ENCODE data around the gene MSH5.

Gene MSH5

DNA sequence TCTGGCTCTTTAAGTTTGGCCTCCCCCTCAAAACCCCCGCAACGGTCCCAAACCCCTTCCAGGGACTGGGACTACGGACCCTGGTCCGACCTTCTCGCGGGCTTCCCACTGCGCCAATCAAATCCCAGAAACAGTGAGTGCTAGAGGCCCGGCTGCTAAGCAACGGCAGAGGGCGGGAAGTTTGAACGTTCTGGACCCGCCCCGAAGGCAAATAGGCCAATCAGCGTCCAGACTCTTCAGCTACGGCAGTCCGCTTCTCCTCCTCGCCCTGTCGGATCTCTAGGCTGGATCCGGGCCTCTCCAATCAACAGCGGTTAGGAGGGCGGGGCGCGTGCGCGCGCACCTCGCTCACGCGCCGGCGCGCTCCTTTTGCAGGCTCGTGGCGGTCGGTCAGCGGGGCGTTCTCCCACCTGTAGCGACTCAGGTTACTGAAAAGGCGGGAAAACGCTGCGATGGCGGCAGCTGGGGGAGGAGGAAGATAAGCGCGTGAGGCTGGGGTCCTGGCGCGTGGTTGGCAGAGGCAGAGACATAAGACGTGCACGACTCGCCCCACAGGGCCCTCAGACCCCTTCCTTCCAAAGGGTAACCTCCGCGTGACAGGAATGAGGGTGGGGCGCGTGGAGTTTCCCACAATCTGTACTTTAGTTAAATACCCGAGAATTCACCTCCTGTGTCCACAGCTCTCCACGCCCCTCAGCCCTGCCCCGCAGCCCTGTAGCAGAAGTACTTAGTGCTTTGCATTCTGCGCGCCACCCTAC lies at the start of gene MSH5:
Gene MSH5, plus strand, starts transcription at position 367 of the 758 bp plus-strand sequence. CDS start 462 bp downstream, outside the sequence.
- peak within 1 kb of the TSS; percentile 80 for H3K4me3 ChIP-seq (ENCODE audit: low read depth, low read length)
- no peaks in the 10 kb centered on the region for H3K36me3 ChIP-seq (ENCODE audit: insufficient read depth, low read length)
- peak within 1 kb of the TSS; percentile 89 for H3K27ac ChIP-seq (ENCODE audit: low read depth, low read length)
- H2AFZ ChIP-seq (ENCODE audit: low read length, unreplicated experiment): peak within 1 kb of the TSS; percentile 67
- H3K79me2 ChIP-seq (ENCODE audit: control insufficient read depth, insufficient read depth, low read length, unreplicated experiment): peaks cover 32% of the 10 kb centered on the region
- peaks cover 28% of the 10 kb centered on the region for H3K4me1 ChIP-seq (ENCODE audit: control insufficient read depth, insufficient read depth, low read length, unreplicated experiment)
- H3K27me3 ChIP-seq (ENCODE audit: insufficient read depth, low read length): no peaks in the 10 kb centered on the region

DNA sequence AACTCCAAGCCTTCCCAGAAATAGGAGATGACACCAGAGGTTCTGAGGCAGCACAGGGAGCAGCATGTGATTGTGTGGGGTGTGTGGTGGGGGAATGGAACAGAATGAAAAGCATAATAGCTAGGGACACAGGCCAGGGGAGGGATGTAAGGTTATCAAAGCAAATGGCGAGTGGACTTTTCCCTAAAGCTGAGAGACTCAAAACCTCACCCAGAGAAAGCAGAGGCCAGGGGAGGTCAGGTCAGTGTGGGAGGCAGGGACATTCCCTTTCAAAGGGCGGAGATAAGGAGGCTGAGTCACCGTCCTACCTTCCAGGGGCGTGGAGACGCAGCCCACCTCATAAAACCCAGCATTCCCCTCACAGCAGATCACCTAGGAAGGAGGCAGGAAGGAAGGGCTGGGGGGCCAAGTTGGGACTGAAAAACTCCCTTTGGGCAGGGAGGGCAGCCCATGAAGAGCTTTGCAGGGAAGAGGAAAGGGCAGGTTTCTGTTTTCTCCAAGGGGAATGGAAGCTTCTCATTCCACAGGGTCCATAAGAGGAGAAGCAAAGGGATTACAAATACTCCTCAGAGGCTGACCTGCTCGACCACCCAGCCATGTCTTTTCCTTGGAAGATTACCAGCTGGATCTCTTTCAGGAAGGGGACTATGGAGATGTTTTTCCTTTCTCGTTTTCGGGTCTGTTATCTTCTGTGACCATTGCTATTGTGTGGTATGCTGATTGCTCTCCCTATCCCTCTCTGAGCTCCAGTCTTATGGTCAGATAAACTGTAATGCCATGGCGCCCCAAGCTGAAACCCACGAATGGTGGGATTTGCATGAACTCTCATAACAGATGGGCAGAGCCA lies 49.4 kb upstream of the MSH5 start:
- H3K27me3 ChIP-seq (ENCODE audit: insufficient read depth, low read length): no peaks in the 10 kb centered on the region
- peaks cover 4% of the 10 kb centered on the region; the same call in 1 of the 2 replicates for H3K36me3 ChIP-seq (ENCODE audit: insufficient read depth, low read length)
- H3K4me1 ChIP-seq (ENCODE audit: control insufficient read depth, insufficient read depth, low read length, unreplicated experiment): no peaks in the 10 kb centered on the region
- H2AFZ ChIP-seq (ENCODE audit: low read length, unreplicated experiment): no peak overlapping the region
- no peaks in the 10 kb centered on the region for H3K79me2 ChIP-seq (ENCODE audit: control insufficient read depth, insufficient read depth, low read length, unreplicated experiment)
- H3K4me3 ChIP-seq (ENCODE audit: low read depth, low read length): no peak overlapping the region
- H3K27ac ChIP-seq (ENCODE audit: low read depth, low read length): no peak overlapping the region

DNA sequence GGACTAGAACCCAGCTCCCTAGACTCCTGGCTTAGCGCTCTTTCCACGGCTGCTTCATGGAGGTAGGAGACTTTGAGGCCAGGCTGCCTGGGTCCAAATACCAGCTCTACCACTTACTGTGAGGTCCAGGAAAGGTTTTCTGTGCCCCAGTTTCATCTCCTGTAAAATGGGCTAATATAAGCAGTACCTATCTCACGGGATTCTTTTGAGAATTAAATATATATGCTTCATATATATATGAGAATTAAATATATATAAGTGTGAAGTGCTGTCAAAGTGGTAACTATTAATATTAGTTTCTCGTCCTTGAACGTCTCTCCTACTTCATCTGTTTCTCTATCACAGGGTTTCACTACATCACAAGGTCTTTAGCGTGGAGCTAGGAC lies 48.7 kb upstream of the MSH5 start:
- H3K36me3 ChIP-seq (ENCODE audit: insufficient read depth, low read length): peaks cover 4% of the 10 kb centered on the region; the same call in 1 of the 2 replicates
- H3K27me3 ChIP-seq (ENCODE audit: insufficient read depth, low read length): no peaks in the 10 kb centered on the region
- H3K27ac ChIP-seq (ENCODE audit: low read depth, low read length): no peak overlapping the region
- H3K4me3 ChIP-seq (ENCODE audit: low read depth, low read length): no peak overlapping the region
- no peaks in the 10 kb centered on the region for H3K79me2 ChIP-seq (ENCODE audit: control insufficient read depth, insufficient read depth, low read length, unreplicated experiment)
- H2AFZ ChIP-seq (ENCODE audit: low read length, unreplicated experiment): no peak overlapping the region
- H3K4me1 ChIP-seq (ENCODE audit: control insufficient read depth, insufficient read depth, low read length, unreplicated experiment): no peaks in the 10 kb centered on the region

DNA sequence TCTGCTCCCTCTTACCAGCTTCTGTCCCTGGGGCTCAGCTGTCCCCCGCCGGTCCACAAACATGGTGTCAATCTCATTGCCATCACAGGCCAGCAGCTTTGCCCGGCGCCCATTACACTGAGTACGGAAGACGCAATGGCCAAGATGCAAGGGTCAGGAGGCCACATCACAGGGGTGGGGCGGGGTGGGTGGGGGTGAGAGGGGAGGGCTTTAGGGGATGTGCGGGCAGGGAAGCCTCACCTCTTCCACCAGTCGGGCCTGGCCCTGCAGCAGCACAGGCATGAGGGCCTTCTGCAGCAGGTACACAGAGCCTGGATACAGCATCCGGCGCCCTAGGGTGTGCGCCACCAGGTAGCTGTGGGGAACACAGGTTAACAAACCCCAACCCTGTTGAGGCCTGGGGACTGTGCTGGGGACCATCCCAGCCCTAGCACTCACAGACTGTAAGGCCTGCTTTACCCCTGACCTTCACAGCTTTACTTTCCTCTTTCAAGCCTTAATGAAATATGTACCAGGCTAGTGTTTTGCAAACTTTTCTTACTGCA lies 48.2 kb upstream of the MSH5 start:
- H3K36me3 ChIP-seq (ENCODE audit: insufficient read depth, low read length): peaks cover 4% of the 10 kb centered on the region; the same call in 1 of the 2 replicates

DNA sequence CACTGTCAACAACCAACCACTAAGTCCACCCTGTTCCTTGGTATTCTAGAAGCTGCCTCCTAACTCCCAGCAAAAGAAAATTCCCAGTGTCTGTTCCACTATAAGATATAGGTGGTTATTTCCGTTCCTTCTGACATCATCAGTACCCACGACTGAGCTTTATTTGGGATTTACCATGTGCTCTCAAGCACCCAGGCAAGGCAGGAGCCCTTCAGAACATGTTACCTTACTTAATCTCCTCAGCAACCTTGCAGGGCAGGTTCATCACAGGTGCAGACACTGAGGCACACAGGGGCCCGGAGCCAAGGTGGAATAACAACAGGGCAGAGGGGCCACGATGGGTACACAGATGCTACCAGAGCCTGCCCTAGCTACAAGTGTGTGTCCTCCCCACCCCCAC lies 47.5 kb upstream of the MSH5 start:
- Histone ChIP-seq H3K79me2 (ENCODE audit: control insufficient read depth, insufficient read depth, low read length, unreplicated experiment) (no peaks in the 10 kb centered on the region), H3K4me1 (ENCODE audit: control insufficient read depth, insufficient read depth, low read length, unreplicated experiment) (no peaks in the 10 kb centered on the region), H3K27me3 (ENCODE audit: insufficient read depth, low read length) (no peaks in the 10 kb centered on the region), H3K4me3 (ENCODE audit: low read depth, low read length) (no peak overlapping the region), H3K36me3 (ENCODE audit: insufficient read depth, low read length) (peaks cover 4% of the 10 kb centered on the region; the same call in 1 of the 2 replicates), H3K27ac (ENCODE audit: low read depth, low read length) (no peak overlapping the region), H2AFZ (ENCODE audit: low read length, unreplicated experiment) (no peak overlapping the region)

More for the DNA sequence above, 48.2 kb upstream of the MSH5 start:
- Histone ChIP-seq H3K27ac (ENCODE audit: low read depth, low read length) (no peak overlapping the region), H3K4me3 (ENCODE audit: low read depth, low read length) (no peak overlapping the region), H3K79me2 (ENCODE audit: control insufficient read depth, insufficient read depth, low read length, unreplicated experiment) (no peaks in the 10 kb centered on the region), H3K4me1 (ENCODE audit: control insufficient read depth, insufficient read depth, low read length, unreplicated experiment) (no peaks in the 10 kb centered on the region), H2AFZ (ENCODE audit: low read length, unreplicated experiment) (no peak overlapping the region), H3K27me3 (ENCODE audit: insufficient read depth, low read length) (no peaks in the 10 kb centered on the region)

DNA sequence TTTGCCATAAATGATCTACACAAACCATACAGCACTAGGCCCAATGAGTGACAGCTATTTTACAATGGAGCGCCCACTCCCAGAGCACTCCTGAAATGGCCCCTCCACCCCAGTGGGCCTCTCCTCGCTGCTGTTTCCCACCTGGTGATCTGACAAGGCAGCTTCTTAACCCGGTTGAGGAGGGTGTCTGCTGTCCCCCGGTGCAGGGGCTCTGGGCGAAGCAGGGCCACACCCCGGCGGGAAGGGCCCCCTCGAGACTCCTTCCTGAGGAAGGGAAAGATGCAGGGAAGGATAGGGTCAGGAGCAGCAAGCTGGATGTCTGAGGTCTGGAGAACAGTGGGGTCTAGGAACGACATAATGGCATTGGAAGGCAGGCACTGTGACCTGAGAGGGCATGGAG lies 46.9 kb upstream of the MSH5 start:
- H3K27ac ChIP-seq (ENCODE audit: low read depth, low read length): no peak overlapping the region
- H2AFZ ChIP-seq (ENCODE audit: low read length, unreplicated experiment): no peak overlapping the region
- peaks cover 4% of the 10 kb centered on the region for H3K4me1 ChIP-seq (ENCODE audit: control insufficient read depth, insufficient read depth, low read length, unreplicated experiment)
- H3K36me3 ChIP-seq (ENCODE audit: insufficient read depth, low read length): peaks cover 4% of the 10 kb centered on the region; the same call in 1 of the 2 replicates
- no peaks in the 10 kb centered on the region for H3K79me2 ChIP-seq (ENCODE audit: control insufficient read depth, insufficient read depth, low read length, unreplicated experiment)
- no peak overlapping the region for H3K4me3 ChIP-seq (ENCODE audit: low read depth, low read length)
- no peaks in the 10 kb centered on the region for H3K27me3 ChIP-seq (ENCODE audit: insufficient read depth, low read length)

DNA sequence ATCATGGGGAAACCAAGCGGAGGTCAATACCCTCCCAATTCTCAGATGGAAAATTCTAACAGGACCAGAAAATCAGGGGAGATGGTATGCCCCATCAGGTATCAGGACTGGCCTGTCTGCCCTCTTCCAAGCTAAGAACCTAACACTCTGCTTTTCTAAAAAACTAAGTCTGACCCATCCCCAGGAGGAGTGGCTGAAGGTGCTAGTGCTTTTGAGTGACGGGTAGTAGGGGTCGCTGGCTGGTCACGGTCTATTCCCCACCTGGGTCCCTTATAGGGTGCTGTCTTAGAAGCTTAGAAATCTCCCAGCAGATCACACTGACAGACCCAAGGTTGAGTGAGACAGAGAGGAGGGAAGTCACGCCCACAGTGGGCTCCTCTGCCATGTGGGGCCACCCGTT lies 46.3 kb upstream of the MSH5 start:
- Histone ChIP-seq H2AFZ (ENCODE audit: low read length, unreplicated experiment) (no peak overlapping the region), H3K4me3 (ENCODE audit: low read depth, low read length) (no peak overlapping the region), H3K79me2 (ENCODE audit: control insufficient read depth, insufficient read depth, low read length, unreplicated experiment) (no peaks in the 10 kb centered on the region), H3K27ac (ENCODE audit: low read depth, low read length) (no peak overlapping the region), H3K4me1 (ENCODE audit: control insufficient read depth, insufficient read depth, low read length, unreplicated experiment) (peaks cover 7% of the 10 kb centered on the region), H3K36me3 (ENCODE audit: insufficient read depth, low read length) (peaks cover 4% of the 10 kb centered on the region; the same call in 1 of the 2 replicates), H3K27me3 (ENCODE audit: insufficient read depth, low read length) (no peaks in the 10 kb centered on the region)

DNA sequence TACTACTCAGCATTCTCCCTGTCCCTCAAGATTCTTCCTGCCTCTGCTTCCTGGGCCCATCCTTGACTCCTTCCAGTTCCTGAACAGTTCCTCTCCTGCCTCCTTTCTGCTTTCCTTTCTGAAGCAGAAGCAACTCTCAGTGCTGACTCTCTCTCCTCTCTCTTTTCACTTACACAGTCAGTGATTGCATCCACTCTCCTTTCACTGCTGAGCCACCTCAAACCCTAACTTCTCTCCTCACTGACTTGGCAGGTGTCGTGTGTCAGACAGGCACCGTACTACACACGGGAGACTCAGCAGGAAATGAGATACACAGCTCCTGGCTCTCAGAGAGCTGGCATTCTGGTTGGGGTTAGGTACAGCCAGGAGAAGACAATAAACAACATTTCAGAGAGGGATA lies 42.2 kb upstream of the MSH5 start:
- Histone ChIP-seq H3K27ac (ENCODE audit: low read depth, low read length) (peak overlapping the region; percentile 2; the same call in 1 of the 2 replicates), H3K36me3 (ENCODE audit: insufficient read depth, low read length) (peaks cover 6% of the 10 kb centered on the region; the same call in 1 of the 2 replicates), H2AFZ (ENCODE audit: low read length, unreplicated experiment) (no peak overlapping the region), H3K4me3 (ENCODE audit: low read depth, low read length) (no peak overlapping the region), H3K79me2 (ENCODE audit: control insufficient read depth, insufficient read depth, low read length, unreplicated experiment) (peaks cover 19% of the 10 kb centered on the region), H3K4me1 (ENCODE audit: control insufficient read depth, insufficient read depth, low read length, unreplicated experiment) (peaks cover 17% of the 10 kb centered on the region), H3K27me3 (ENCODE audit: insufficient read depth, low read length) (no peaks in the 10 kb centered on the region)

DNA sequence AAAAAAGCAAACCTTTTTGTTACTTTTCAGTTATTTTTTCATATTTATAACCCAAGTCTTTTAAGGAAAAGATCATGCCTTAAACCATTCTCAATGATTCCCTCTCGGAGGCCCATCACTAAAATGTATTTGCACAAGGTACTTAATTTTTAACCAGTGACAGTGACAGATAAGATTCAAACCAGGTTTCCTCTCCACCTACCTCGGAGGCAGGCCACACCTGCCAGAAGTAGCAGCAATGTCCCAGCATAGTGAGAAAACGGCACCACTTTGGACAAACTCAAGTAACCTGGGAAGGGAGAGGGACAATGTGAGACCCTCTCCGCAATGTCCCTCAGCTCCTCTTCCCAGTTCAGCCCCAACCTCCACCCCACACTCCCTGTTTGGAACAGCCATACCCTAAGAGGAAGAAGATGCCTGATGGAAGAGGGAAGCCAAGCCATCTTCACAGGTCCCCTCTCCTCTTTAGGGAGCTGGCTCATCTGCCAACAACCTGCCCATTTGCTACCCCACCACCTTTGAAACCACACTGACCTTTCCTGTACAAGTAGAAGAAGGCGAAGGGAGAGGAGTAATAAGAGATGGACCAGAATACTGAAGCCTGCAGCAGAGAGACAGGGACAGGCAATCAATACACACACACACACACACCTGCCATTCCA lies 38.9 kb upstream of the MSH5 start:
- Histone ChIP-seq H3K27me3 (ENCODE audit: insufficient read depth, low read length) (no peaks in the 10 kb centered on the region), H3K4me1 (ENCODE audit: control insufficient read depth, insufficient read depth, low read length, unreplicated experiment) (peaks cover 17% of the 10 kb centered on the region), H3K79me2 (ENCODE audit: control insufficient read depth, insufficient read depth, low read length, unreplicated experiment) (peaks cover 23% of the 10 kb centered on the region), H3K4me3 (ENCODE audit: low read depth, low read length) (no peak overlapping the region; the same call in 1 of the 2 replicates), H3K36me3 (ENCODE audit: insufficient read depth, low read length) (0 out of 2 replicates have a peak, but pooled peaks cover 2% of the 10 kb centered on the region), H2AFZ (ENCODE audit: low read length, unreplicated experiment) (no peak overlapping the region), H3K27ac (ENCODE audit: low read depth, low read length) (no peak overlapping the region)
